A549 (cell line): ENCODE results near the gene SP110. TPM values are rescaled to one million over a fixed set of nuclear protein-coding genes. Genes with fewer than 3 reads are reported as not detected.
A peak's percentile ranks its signal among the peaks of the same experiment; 100 is the strongest.
"Not testable (repeated sequence)": the region's sequence is repeated elsewhere in the genome, so short reads cannot be mapped to it uniquely, and the experiment has no call there.

Experiments used
- ATAC-seq, 2 experiments: fragments of 200-7000 bp in 1 of 2; fragments of >200 bp in 1 of 2; cut with Nextera tagmentation in 1 of 2; cut with Tn5 transposase in 1 of 2; 3 replicates each; pipeline versions ENCODE4 v1.8.0 to v1.9.1; 2018 to 2020; ENCODE audit warnings: mild to moderate bottlenecking in 1 of 2, moderate library complexity in 1 of 2
- CTCF ChIA-PET: fragments of 300-600 bp; sonication (Branson Sonifier 250); formaldehyde crosslinking; extraction: SDS; loops from one replicate; lab custom pipeline; 2021; ENCODE audit warnings: antibody characterized with exemption, inconsistent platforms; lab: Yijun Ruan, JAX
- POLR2A ChIA-PET: fragments of 350-600 bp; formaldehyde crosslinking; extraction: SDS; loops from one replicate; lab custom pipeline; 2021; ENCODE audit warnings: antibody characterized with exemption, inconsistent platforms; lab: Yijun Ruan, JAX
- DNase-seq, 2 experiments: peaks; one replicate each; pipeline versions ENCODE4 v3.0.0 to v3.0.0-alpha.2; 2011 to 2016; ENCODE audit warnings: low read depth in 1 of 2, low spot score in 1 of 2
- FAIRE-seq: peaks from 2 replicates; lab custom pipeline; 2011; peaks lifted over from hg19 to GRCh38; lab: Jason Lieb, UNC
- H3K27ac ChIP-seq, 2 experiments: fragments of >200 bp; sonication (Bioruptor Twin); formaldehyde crosslinking; 3 replicates each; pipeline ENCODE4 v1.5.1; 2016 to 2017
- H3K4me1 ChIP-seq: fragments of >200 bp; sonication (Bioruptor Twin); formaldehyde crosslinking; 3 replicates; pipeline ENCODE4 v1.6.1; 2016
- H3K4me2 ChIP-seq: fragments of >200 bp; sonication (Bioruptor Twin); formaldehyde crosslinking; 3 replicates; pipeline ENCODE4 v1.6.1; 2016
- H3K4me3 ChIP-seq: fragments of >200 bp; sonication (Bioruptor Twin); formaldehyde crosslinking; 3 replicates; pipeline ENCODE4 v1.5.1; 2016
- H3K9me3 ChIP-seq: fragments of >200 bp; sonication (Bioruptor Twin); formaldehyde crosslinking; 3 replicates; pipeline ENCODE4 v1.6.1; 2016
- CHD2 ChIP-seq: fragments of 150-350 bp; IDR thresholded peaks from 2 replicates; pipeline ENCODE4 v1.6.1; 2014; ENCODE audit warnings: low read length; ENCODE audit not compliant: partially characterized antibody
- WGBS: methylation state at CpG from one replicate; pipeline ENCODE4 v1.1.6; 2017; ENCODE audit errors: missing lambda C conversion rate; 5-methylcytosine and 5-hydroxymethylcytosine counted together
- polyA plus RNA-seq, 4 experiments: library from polyadenylated mRNA; depleted of rRNA in 3 of 4; stranded (reverse); fragments of >200 nt; fragmentation: RNase III in 1 of 4; extraction: RNeasy Plus Mini Kit Qiagen cat#74134 plus additional on column Dnase treatment in 1 of 4; gene quantifications; 2 replicates in 3 of 4; 3 replicates in 1 of 4; pipeline ENCODE4 v1.2.3, GENCODE V29; 2011 to 2017

SP110 gene
- polyA plus RNA-seq, 2 of the 4 experiments (the other 2 are of a cell fraction): 3.6 to 4.6 TPM

DNA sequence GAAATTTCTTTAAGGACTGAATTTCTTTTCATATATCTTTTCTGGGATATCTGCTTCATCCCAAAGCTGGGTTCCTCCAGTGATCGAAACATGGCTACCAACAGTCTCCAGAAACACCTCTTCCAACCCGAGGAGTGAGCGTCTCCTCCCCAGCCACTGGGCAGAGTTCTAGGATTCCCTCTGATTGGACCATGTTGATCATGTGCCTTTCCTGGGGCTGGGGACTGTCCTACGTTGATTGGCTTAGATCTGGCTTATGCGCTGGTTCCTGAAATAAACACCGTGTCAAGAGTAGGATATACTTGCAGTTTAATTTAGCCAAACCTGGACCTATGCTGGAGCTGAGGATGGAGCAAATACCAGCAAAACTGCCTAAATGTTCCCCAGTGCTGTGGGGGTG is 95.5 kb downstream of the SP110 start:
- Histone ChIP-seq H3K4me3 (no peak overlapping the region), H3K27ac (no peak overlapping the region), H3K4me2 (no peak overlapping the region), H3K9me3 (0 out of 3 replicates have a peak, but pooled peaks cover 2% of the 10 kb centered on the region), H3K4me1 (no peaks in the 10 kb centered on the region)
- no peak for FAIRE-seq
- ChIA-PET CTCF (no interaction called here), POLR2A (no interaction called here)
- no peak for TF ChIP-seq CHD2
- WGBS: 67% methylated on average over 6 of the region's 6 CpGs
- no peak for DNase-seq
- ATAC-seq: peak in 1 of 2 experiments; percentile 47; a peak in 2 of 6 replicates

DNA sequence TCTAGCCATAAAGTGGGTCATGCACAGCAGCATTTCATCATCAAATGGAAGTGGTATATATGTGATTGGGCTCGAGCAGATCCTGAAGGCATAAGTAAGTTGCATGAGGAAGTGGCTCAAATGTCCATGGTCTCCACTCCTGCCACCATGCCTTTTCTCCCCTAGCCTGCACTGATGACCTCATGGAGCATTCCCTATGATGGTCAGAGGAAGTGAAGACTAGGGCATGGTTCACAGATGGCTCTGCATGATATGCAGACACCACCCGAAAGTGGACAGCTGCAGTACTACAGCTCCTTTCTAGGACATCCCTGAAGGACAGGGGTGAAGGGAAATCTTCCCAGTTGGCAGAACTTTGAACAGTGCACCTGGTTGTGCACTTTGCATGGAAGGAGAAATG is 99.4 kb downstream of the SP110 start:
- CTCF ChIA-PET, ATAC-seq, FAIRE-seq, DNase-seq, H3K4me2 ChIP-seq, POLR2A ChIA-PET, H3K4me3 ChIP-seq, H3K4me1 ChIP-seq, H3K27ac ChIP-seq, H3K9me3 ChIP-seq: not testable (repeated sequence)
- 0% methylated on average over 1 of the region's 2 CpGs for WGBS

DNA sequence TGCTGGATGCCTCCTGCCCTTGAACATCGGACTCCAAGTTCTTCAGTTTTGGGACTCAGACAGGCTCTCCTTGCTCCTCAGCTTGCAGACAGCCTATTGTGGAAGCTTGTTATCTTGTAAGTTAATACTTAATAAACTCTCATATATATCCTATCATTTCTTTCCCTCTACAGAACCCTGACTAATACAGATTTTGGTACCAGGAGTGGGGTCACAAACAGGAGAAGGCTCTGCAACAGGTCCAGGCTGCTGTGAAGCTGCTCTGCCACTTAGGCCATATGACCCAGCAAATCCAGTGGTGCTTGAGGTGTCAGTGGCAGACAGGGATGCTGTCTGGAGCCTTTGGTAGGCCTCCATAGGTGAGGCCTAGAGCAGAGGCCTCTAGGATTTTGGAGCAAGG is 100.0 kb downstream of the SP110 start:
- H3K4me1 ChIP-seq: not testable (repeated sequence)

More for the DNA sequence above, 100.0 kb downstream of the SP110 start:
- H3K4me3 ChIP-seq, ATAC-seq, H3K4me2 ChIP-seq, H3K9me3 ChIP-seq, POLR2A ChIA-PET, DNase-seq, FAIRE-seq, H3K27ac ChIP-seq, CTCF ChIA-PET: not testable (repeated sequence)
- WGBS: 64% methylated on average over 1 of the region's 1 CpG

Other genes with a start within 250 kb of the SP110 start
- 1.1 TPM in 2 replicates for gene SLC16A14, start 151.1 kb downstream of the SP110 start, polyA plus RNA-seq (2011; rRNA removed)
- 0.37 to 0.55 TPM (median 0.38 TPM) in 3 replicates for gene SLC16A14, start 151.1 kb downstream of the SP110 start, polyA plus RNA-seq (2017; fragmentation: RNase III; extraction: RNeasy Plus Mini Kit Qiagen cat#74134 plus additional on column Dnase treatment)
- gene SP140, start 5.8 kb upstream of the SP110 start, polyA plus RNA-seq (2011; rRNA removed): 0.10 TPM in 1 of 2 replicates, not detected in the other
- 0.24 TPM in 1 of 3 replicates, not detected in the others for gene SP140, start 5.8 kb upstream of the SP110 start, polyA plus RNA-seq (2017; fragmentation: RNase III; extraction: RNeasy Plus Mini Kit Qiagen cat#74134 plus additional on column Dnase treatment)
- gene SP140L, start 107.2 kb upstream of the SP110 start, polyA plus RNA-seq (2011; rRNA removed): 1.7 and 1.9 TPM in 2 replicates
- gene SP140L, start 107.2 kb upstream of the SP110 start, polyA plus RNA-seq (2017; fragmentation: RNase III; extraction: RNeasy Plus Mini Kit Qiagen cat#74134 plus additional on column Dnase treatment): 2.5 to 3.5 TPM (median 3.2 TPM) in 3 replicates
- 33.5 and 39.8 TPM in 2 replicates for gene SP100, start 196.2 kb upstream of the SP110 start, polyA plus RNA-seq (2011; rRNA removed)
- 22.4 to 25.5 TPM (median 23.7 TPM) in 3 replicates for gene SP100, start 196.2 kb upstream of the SP110 start, polyA plus RNA-seq (2017; fragmentation: RNase III; extraction: RNeasy Plus Mini Kit Qiagen cat#74134 plus additional on column Dnase treatment)